ENCODE data around the gene ITPR1. TPM values are rescaled to one million over a fixed set of nuclear protein-coding genes. Genes with fewer than 3 reads are reported as not detected.

The ITPR1 gene
- total RNA-seq, 1 donor from 2014 or later: 91.7 TPM

GRCh38 chr3:4645468-4645867 lies 152.3 kb downstream of the ITPR1 start:
- no peak for DNase-seq
- Histone ChIP-seq H3K36me3 (peaks cover 63% of the 10 kb centered on the region), H3K9me3 (no peaks in the 10 kb centered on the region), H3K27ac (no peak overlapping the region), H3K4me3 (no peak overlapping the region), H3K27me3 (no peaks in the 10 kb centered on the region), H3K4me1 (no peaks in the 10 kb centered on the region)
- no peak for TF ChIP-seq CTCF (IDR thresholded peaks at IDR 0.05)
- intact Hi-C loops (cut with DNase I): no loop called here
- ATAC-seq: no peak

- TF ChIP-seq CTCF (IDR thresholded peaks at IDR 0.05): no peak
- intact Hi-C loops (cut with DNase I): no loop called here
- no peak overlapping the region for H3K27ac ChIP-seq
- no peak for DNase-seq
- ATAC-seq: no peak
- H3K27me3 ChIP-seq: no peaks in the 10 kb centered on the region
- no peaks in the 10 kb centered on the region for H3K4me1 ChIP-seq
- no peaks in the 10 kb centered on the region for H3K9me3 ChIP-seq
- H3K36me3 ChIP-seq: peaks cover 59% of the 10 kb centered on the region
- H3K4me3 ChIP-seq: no peak overlapping the region
These were observed 154.3 kb downstream of the ITPR1 start for GRCh38 chr3:4647411-4647810.

GRCh38 chr3:4655145-4656045 lies 162.2 kb downstream of the ITPR1 start:
- no peak for TF ChIP-seq CTCF (IDR thresholded peaks at IDR 0.05)
- Histone ChIP-seq H3K27ac (no peak overlapping the region), H3K4me1 (no peaks in the 10 kb centered on the region), H3K9me3 (no peaks in the 10 kb centered on the region), H3K27me3 (no peaks in the 10 kb centered on the region), H3K36me3 (peaks cover 36% of the 10 kb centered on the region), H3K4me3 (no peak overlapping the region)
- DNase-seq (no peak), ATAC-seq (peak; percentile 7)
- intact Hi-C loops (cut with DNase I): no loop called here

- H3K4me3 ChIP-seq: no peak overlapping the region
- H3K27ac ChIP-seq: no peak overlapping the region
- intact Hi-C loops (cut with DNase I): no loop called here
- ATAC-seq (peak; percentile 91), DNase-seq (peak; percentile 67)
- peak; percentile 70 for TF ChIP-seq CTCF (IDR thresholded peaks at IDR 0.05)
- no peaks in the 10 kb centered on the region for H3K4me1 ChIP-seq
- H3K27me3 ChIP-seq: no peaks in the 10 kb centered on the region
- H3K36me3 ChIP-seq: peaks cover 41% of the 10 kb centered on the region
- no peaks in the 10 kb centered on the region for H3K9me3 ChIP-seq
These were observed 162.9 kb downstream of the ITPR1 start for GRCh38 chr3:4656059-4656458.

- Histone ChIP-seq H3K4me3 (no peak overlapping the region), H3K27me3 (no peaks in the 10 kb centered on the region), H3K4me1 (no peaks in the 10 kb centered on the region), H3K36me3 (peaks cover 39% of the 10 kb centered on the region), H3K9me3 (no peaks in the 10 kb centered on the region), H3K27ac (no peak overlapping the region)
- ATAC-seq (no peak), DNase-seq (no peak)
- intact Hi-C loops (cut with DNase I): no loop called here
- TF ChIP-seq CTCF (IDR thresholded peaks at IDR 0.05): no peak
These were observed 163.6 kb downstream of the ITPR1 start for GRCh38 chr3:4656626-4657328.
